SK-N-DZ (cell line): ENCODE results near the gene STRBP. TPM values are rescaled to one million over a fixed set of nuclear protein-coding genes. Genes with fewer than 3 reads are reported as not detected.
A peak's percentile ranks its signal among the peaks of the same experiment; 100 is the strongest.
"Not testable (repeated sequence)": the region's sequence is repeated elsewhere in the genome, so short reads cannot be mapped to it uniquely, and the experiment has no call there.

Experiments used
- DNase-seq: peaks from one replicate; pipeline ENCODE4 v3.0.0-alpha.2; 2015; ENCODE audit warnings: low spot score
- polyA plus RNA-seq, 2 experiments: library from polyadenylated mRNA; depleted of rRNA; stranded (reverse); fragments of >200 nt; gene quantifications; 2 replicates each; pipeline ENCODE4 v1.2.3, GENCODE V29; 2014

The STRBP gene
- polyA plus RNA-seq (2014; cell fraction: cytosol; rRNA removed), result 36.8 and 43.3 TPM in 2 replicates
- 22.3 and 30.0 TPM in 2 replicates for polyA plus RNA-seq (2014; cell fraction: nucleus; rRNA removed)

- peak; percentile 83 for DNase-seq
Measured at GRCh38 chr9:123268465-123269259, at the start of gene STRBP. Gene STRBP, minus strand, starts transcription at chr9:123268586. Its CDS starts 84,452 bp downstream, at chr9:123184134.

GRCh38 chr9:123316053-123316718 is 47.8 kb upstream of the STRBP start:
- no peak for DNase-seq

GRCh38 chr9:123315635-123316034 is 47.2 kb upstream of the STRBP start:
- no peak for DNase-seq

DNA sequence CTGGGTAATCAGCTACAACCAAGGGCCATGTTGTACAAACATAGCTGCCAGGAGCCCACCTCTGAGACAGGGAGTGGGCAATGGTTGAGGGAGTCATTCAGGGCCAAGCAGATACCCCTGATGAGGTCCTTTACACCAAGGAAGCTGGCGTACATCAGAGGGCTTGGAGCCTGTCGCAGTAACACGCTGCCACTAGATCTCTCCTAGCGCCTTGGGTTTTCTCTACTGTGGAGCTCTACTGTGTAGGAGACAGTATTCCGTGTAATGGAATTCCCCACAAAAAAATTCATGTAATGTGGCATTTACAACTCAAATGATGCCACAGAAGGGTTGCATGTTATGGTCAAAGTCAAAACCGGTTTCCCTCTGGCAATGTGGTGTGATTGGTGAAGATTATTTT is 46.2 kb upstream of the STRBP start:
- DNase-seq, result no peak

GRCh38 chr9:123312306-123312877 is 44.0 kb upstream of the STRBP start:
- DNase-seq, result no peak

DNA sequence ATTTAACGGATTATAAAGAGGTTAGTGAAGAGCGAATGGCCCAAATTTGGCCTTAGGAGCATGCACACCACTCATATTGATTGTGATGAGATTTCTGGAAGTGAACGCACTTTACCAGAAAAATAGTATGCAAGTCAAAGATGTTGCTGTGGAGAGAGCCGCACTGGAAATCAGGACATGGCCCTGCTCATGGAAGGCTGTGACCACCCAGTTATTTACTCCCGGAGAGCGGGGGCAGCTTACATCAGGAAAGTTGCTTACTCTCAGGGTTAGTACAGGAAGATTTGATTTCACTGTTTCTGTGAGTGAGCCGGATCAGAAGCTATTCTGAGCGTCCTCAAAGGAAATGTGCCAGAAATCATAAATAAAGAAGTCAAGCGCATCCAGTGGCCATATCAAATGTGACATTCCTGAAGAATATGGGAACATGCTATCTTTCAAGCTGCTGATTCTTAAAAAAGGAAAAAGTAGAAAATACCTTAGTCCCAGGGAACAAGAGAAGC is 42.9 kb upstream of the STRBP start:
- no peak for DNase-seq

GRCh38 chr9:123310551-123311249 is 42.3 kb upstream of the STRBP start:
- DNase-seq, result no peak

- DNase-seq, result no peak
Measured at GRCh38 chr9:123309611-123310010, 41.2 kb upstream of the STRBP start.

DNA sequence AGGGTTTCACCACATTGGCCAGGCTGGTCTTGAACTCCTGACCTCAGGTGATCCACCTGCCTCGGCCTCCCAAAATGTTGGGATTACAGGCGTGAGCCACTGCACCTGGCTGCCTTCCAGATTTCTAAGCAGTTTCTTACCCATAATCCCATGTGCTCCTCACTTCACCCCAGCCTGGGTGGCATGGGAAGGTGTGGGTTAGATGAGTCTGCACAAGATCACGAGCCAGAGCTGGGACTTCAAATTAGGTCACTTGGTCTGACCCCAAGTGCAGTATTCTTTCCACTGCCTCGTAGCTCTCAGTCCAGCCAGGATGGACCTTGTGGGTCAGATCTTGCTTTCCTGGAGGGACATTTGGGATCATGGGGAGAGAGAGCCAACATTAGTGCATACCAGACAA is 37.5 kb upstream of the STRBP start:
- DNase-seq, result no peak

DNA sequence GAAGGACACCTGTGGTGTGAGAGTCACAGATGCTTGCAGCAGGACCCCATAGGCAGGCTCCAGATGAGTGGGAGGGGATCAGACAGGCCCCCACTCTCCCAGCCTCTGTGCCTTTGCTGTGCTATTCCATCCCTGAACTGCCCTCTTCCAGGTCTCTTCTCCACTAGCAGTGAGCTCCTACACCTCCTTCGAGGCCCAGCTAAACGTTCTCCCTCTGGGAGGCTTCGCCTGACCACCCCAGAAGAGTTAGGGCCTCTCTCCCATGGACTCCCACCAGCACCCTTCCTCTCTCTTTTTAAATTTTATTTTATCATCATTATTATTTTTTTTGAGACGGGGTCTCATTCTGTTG is 35.9 kb upstream of the STRBP start:
- no peak for DNase-seq

DNA sequence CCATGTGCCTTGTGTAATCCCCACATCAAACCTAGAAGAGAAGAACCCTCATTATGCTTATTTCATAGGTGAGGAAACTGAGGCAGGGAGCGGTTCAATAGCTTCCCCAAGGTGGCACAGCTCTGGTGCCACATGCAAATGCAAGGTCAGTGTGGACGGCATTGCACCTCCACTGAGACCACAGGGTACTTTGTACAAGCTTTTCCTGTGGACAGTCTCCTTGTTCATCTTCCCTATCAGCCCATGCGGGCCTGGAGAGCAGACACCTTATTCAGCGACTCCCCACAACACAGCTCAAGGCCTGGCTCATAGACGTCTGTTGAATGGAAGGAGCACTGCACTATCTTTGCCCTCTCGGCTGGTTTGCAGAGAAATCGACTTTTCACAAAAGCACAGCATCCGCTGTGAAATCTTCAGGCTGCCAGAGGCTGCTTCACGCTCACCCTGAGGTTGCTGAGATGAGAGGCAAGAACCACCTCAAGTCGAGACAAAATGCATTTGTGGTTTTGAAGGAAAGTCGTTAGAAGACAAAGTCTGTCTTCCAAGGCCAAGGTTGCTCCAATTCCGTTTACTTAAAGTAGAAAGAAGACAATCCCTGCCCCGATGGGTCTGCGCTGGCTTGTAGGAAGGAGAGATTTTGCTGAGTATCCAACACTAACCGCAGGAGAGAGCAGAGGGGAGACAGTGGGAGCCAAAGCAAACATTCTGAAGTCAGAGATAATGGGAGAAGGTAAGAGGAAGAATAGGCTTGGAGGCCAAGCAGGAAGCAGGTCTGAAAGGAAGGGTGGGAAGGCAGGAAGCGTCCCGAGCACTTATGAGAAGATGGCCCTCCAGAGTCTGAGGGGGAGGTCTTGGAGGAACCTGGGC is 34.2 kb upstream of the STRBP start:
- no peak for DNase-seq

GRCh38 chr9:123301936-123302335 is 33.5 kb upstream of the STRBP start:
- not testable (repeated sequence) for DNase-seq

DNA sequence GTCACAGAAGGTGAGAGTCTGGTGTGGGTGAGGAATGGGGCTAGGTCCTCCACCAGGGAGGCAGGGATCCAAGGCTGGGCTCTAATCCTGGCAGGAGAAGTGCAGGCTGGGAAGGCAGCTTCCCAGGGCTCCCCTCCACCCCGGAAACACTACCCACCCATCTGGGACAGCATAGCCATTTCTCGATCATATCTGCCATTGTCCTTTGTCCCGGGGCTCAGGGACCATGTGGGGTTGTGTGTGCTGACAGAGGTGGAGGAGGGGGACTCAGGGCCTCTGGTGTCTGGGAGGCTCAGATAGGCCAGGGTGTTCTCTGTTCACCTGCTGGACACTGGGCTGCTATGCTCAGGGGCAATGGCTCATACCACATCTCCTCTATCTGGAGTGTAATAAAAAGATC is 32.2 kb upstream of the STRBP start:
- DNase-seq, result no peak

GRCh38 chr9:123299558-123300126 is 31.3 kb upstream of the STRBP start:
- DNase-seq, result no peak

- DNase-seq, result no peak
Measured at GRCh38 chr9:123296174-123296573, 27.8 kb upstream of the STRBP start.

- DNase-seq, result no peak
Measured at GRCh38 chr9:123291736-123292135, 23.4 kb upstream of the STRBP start.

GRCh38 chr9:123290764-123291163 is 22.4 kb upstream of the STRBP start:
- no peak for DNase-seq

DNA sequence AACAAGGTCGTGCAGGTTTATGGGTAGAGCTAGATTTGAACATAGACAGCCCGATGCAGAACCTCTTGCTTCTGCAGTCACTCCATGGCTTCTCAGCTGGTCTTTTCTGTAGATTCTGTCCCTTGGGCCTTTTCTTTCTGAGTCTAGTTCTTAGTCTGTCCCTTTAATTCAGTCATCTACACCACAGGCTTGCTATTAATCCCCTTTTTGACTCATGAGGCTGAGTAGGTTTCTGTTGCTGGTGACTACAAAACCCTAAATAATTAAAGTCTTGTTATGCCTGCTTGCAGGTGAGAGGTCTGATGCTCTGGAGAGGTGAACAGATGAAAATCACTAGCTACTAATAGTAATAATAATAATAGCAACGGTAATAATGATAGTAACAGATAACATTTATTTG is 19.3 kb upstream of the STRBP start:
- DNase-seq, result no peak

DNA sequence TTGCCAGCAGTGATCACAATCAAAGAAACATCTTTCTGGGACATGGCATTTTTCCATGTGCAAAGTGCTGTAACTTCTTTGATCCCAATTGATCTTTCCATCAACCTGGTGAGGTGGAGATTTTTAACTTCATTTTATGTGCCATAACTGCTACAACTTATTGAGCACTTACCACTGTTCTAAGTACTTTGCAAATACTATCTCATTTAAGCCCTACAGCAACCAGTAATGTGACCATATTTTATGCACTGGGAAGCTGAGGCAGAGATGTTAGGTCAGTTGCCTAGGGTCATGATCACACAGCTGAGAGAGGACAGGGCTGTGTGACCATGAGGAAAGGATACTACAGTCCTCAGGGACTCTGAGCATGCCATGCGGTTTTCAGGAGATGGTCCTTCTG is 17.9 kb upstream of the STRBP start:
- DNase-seq, result no peak

DNA sequence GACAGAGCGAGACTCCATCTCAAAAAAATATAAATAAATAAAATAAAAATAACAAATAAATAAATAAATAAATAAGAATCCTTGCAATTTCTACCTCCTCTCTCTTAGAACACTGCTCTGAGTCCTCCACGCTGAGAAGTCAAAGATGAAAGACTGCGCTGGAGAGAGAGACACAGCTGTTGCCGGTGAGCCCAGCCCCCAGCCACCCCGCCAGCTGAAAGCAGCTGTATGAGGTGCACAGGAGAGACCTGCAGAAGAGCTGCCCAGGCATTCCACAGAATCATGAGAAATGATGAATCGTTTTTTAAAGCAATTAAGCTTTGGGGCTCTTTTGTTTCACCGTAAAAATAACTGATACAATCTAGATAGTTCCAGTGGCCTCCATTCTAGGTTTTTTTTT is 16.3 kb upstream of the STRBP start:
- DNase-seq, result peak; percentile 35

DNA sequence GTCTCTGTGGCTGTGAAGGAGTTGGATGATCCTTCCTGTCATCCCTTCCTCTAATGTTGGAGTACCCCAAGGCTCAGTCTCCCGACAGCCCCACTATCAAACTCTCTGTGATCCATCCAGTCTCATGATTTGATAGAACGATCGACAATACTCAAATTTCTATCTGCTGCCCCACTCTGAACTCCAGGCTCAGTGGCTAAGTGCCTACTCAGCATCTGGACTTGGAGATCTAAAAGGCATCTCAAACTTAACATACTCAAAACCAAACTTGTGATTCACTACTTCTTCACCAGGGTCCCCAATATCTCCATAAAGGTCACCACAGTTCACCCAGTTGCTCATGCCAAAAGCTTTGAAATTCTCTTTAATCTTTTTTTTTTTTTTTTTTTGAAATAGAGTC is 15.1 kb upstream of the STRBP start:
- no peak for DNase-seq
